GM21360 (cell line): ENCODE measurements around the gene PIAS1.

Source experiments
- ATAC-seq: cut with Tn5 transposase; IDR thresholded peaks from one replicate; pipeline ENCODE4 v1.9.1; 2021; ENCODE audit warnings: mild to moderate bottlenecking, moderate library complexity; ENCODE audit not compliant: unreplicated experiment

The PIAS1 gene

DNA sequence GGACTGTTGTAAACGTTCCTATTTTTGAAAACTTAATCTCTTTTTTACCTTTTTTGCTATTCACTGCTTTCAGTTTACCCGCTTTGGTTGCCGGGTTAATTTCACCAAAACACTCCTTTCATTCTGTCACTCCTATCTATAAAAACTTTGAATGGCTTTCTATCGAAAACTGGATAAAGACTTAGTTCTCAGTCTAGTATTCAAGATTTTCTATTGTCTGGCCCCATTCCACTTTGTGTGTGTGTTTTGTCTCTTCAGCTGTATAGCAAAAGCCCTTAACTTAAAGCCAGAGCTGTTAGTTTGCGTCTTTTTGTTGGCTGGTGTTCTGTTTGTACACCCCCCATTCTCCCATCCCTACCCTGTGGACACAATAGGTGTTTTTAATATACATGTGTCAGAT, 7.5 kb downstream of the PIAS1 start:
- no peak for ATAC-seq

DNA sequence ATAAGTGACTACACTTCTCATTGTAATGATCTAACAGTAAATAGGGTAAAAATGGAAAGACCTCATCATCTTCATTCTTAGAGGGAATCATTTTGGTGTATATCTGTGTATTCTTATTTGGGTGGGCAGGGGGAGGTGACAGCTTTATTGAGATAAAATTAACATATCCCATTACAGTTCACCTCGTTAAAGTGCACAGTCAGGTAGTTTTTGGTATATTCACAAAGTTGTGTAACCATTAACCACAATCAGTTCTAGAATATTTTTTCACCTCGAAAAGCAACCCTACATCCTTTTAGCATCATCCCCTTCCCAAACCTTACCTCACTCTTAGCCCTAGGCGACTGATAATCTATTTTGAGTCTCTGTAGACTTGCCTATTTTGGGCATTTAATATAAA, 8.1 kb downstream of the PIAS1 start:
- no peak for ATAC-seq

DNA sequence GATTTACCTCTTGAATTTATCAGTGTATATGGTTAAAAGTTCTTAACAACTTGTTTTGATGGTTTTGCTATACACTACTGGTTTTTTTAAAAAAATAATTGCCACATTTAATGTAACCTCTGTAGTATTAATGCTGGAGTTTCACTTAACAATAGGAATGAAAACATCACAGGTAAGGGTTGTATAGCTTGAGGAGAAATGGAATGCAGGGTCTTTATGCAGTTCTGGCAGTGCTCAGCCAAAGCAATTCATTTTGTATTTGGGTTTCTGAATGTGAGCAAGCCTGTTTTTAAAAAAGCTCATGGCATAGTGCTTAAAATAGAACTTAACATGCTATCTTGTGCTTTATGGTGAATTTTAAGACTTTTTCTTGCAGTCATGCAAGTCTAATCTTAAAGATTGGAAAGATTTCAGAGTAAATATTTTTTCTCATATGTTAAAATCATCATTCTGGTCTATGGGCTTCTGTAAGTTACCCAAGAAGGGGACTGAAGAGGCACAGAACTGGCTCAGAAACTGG, 8.9 kb downstream of the PIAS1 start:
- ATAC-seq: no peak

DNA sequence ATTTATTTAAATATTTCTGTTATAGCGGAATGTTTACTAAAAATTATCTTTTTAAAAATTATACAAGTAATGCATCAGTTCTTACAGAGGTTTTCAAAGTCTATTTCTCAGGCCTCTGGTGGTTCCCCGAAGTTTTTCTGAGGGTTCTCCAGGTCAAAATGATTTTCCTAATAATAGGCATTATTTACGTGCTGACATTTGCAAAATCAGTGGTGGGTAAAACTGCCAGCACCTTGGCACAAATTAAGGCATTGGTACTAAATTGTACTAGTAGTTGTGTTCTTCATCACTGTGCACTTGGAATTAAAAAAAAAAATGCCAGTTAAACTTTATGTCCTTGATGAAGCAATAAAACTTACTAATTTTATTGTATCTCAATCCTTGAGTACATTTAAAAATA, 9.5 kb downstream of the PIAS1 start:
- ATAC-seq: no peak

DNA sequence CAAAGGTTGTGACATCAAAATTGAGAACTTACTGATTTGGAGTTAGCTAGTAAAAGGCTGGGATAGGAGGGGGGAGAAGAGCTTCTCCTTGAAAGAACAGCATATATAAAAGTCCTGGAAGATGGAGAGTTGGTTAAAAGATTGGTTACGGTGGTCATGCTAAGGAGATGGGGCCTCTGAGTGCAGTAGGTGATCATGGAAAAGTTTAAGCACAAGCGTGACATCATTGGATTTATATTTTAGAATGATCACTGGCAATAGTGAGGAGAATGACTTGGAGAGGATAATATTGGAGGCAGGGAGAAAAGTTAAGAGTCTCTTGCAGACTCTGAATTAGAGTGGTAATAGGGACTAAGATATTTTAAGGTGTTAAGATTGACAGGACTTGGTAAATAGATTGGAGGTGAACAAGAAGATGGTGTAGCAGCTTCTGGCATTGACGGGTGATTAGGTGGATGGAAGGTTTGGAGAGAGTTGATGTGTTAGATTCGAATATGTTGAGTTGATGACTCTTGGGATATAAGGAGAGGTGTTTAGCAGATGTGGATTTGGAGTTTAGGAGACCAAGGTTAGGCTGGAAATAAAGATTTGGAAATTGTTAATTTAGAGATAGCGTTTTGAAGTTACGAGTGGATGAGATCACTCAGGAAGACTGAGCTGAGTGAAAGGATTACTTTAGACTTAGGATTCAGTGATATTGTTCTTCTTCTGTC, 19.6 kb downstream of the PIAS1 start:
- no peak for ATAC-seq

DNA sequence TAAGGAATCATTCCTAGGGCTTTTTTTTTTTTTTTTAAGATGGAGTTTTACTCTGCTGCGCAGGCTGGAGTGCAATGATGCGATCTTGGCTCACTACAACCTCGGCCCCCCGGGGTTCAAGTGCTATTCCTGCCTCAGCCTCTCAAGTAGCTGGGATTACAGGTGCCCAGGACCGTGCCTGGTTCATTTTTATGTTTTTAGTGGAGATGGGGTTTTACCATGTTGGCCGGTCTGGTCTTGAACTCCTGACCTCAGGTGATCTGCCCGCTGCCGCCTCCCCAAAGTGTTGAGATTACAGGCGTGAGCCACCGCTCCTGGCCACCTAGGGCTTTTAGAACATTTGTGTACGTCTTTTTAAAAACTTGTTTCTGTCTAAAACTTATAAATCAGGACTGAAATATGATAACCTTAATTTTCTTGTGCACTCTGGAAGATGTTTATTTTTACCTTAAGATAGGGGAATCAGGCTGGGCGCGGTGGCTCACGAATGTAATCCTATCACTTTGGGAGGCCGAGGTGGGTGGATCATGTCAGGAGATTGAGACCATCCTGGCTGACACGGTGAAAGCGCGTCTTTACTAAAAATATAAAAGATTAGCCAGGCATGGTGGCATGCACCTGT, 21.8 kb downstream of the PIAS1 start:
- ATAC-seq: no peak

DNA sequence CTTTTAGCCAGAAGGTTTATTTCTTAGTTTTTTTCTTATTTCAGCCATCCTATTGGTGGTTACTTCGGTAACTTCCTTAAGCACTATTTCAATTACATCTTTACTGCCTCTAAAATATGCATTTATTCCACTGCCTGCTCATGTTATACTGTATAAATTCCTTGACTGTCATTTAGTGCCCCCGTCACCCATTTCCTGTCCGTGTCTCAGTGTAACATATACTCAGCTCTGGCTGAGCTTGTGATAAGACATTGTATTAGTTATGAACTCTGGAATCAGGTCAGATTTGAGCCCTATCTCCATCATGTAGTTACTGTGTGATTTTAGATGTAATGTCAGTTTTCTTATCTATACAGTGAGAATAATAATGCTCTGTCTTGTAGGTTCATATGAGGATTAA, 24.2 kb downstream of the PIAS1 start:
- no peak for ATAC-seq

DNA sequence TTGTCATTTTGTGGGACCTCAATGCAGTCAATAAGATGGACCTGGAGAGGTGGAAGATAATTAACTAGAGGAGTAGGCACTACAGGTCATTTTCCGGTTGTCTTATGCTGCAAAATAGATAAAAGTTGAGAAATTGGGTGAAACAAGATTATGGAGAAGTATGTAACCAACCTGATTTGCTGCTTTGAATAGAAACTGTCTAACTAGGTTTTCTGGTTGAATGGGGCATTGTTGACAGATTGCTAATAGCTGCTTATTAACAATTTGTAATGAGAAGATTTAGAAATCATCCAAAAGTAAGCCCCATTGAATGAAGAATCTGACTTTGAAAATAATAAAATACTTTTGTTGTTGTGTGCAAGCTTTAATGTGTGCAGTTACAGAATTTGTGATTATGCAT, 26.2 kb downstream of the PIAS1 start:
- ATAC-seq: no peak

DNA sequence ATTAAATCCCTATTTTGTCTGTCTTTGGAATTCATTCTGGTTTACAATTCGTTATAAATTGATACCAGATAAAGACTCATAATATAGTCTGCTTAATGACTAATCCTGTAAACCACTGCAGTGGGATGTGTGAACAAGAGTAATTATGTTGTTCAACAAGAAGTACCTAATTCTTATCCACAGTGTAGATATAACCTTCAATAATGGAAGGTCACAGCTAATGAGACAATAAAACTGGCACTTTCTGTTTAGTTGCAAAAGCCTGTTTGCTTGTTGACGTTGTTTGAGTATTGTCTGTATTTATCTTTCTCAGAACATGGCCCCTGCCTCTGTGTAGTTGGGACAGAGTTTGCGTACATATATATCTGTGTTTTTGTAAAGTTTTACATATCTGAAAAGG, 26.7 kb downstream of the PIAS1 start:
- no peak for ATAC-seq

DNA sequence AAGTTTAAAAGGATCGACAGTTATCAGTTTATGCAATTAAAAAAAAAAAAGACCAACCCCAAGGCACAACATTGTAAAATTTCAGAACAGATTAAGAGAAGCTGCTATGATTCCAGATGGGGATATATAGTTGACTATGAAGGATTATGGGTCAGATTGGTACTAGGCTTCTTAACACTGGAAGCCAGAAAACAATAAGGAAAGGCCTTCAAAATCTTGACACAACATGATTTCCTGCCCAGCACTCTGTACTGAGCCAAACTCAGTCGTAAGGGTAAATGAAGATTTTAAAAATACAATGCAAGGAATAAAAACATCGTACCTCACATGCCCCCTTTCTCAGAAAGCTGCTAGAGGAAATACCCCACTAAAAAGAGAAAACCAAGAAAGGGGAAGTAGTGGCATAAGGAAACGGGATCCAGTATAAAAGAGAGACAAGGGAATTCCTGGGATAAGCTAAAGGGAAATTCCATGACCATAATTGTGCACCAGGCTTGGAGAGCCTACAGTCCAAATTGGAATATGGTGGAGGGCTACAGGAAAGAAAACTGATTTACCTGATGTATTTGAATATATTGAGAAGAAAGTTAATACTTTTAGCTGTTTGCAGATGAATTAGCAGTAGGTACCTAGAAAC, 27.9 kb downstream of the PIAS1 start:
- ATAC-seq: no peak

DNA sequence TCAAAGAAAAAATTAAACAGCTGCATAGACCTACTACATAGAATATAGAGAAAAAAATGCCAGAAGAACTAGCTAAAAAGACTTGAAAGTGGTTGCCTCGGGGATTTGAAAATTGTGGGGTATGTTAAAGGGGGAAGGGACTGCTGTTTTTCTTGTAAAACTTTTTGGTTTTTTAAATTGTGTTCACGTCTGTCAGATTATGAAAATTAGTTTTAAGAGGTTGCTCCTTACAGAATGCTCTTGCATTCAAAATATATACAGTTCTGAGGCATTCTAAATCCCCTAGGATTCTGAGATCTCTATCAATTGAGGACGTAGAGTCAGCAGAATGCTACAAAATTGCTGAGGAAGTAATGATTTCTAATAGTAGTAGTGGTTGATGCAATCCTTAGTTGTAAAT, 28.6 kb downstream of the PIAS1 start:
- no peak for ATAC-seq

DNA sequence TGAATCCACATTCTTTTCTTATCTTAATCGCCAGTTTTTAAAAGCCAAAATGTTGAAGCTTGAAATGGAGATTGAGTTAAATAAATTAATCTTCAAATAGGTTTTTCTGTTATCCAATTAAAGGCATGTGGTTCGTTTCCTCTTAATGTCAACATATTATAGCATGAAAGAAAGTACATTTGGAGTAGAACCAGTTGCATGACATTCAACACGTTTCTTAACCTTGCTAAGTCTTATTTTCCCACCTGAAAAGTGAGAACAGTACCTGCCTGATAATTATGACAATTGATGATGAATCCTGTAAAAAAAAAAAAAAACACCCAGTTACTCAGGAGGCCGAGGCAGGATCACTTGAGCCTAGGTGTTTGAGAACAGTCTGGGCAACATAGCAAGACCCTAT, 29.3 kb downstream of the PIAS1 start:
- no peak for ATAC-seq

DNA sequence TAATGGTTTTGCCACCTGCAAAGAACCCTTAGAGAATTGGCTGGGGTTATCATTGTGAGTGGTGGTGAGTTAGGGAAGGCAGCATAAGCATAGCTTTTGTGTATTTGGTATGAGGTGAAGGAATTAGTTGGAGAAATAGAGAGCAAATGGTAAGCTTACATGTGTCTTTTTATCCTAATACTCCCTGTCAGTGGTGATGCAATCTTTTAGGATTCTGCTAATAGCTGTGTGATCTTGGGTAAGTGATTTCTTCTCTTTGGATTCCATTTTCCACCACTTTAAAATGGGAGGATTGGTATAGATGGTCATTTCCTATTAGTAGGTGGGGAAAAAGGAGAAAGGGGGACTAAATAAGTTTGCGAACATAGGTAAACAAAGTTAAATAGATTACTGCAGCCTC, 30.9 kb downstream of the PIAS1 start:
- no peak for ATAC-seq

DNA sequence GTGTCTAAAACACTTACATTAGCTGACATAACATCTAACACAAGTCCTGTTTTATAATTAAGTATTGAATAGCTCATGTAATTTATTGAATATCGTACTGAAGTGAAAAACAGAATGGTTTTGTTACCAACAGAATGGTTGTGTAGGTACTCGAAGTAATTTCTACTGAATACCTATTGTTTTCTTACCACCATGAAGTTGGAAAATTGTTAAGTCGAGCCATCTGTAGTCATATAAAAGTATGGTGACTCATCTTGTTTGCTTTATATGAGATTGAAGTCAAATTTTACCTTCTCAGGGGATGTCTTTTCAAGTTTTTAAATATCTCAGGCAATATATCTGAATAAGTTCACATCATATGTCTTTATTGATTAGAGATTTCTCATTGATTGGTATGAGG, 37.6 kb downstream of the PIAS1 start:
- no peak for ATAC-seq

DNA sequence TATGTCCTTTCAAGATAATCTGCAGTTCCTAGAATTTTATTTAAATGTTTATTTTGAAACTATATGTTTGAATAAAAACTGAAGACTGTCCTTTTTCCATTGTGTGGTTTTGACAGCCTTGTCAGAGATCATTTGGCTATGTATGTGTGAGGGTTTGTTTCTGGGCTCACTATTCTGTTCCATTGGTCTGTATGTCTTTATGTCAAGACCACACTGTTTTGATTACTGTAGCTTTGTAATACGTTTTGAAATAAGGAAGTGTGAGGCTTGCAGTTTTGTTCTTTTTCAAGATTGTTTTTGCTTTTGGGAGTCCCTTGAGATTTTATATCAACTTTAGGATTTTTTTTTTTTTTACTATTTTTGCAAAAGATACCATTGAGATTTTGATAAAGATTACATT, 42.0 kb downstream of the PIAS1 start:
- ATAC-seq: no peak

DNA sequence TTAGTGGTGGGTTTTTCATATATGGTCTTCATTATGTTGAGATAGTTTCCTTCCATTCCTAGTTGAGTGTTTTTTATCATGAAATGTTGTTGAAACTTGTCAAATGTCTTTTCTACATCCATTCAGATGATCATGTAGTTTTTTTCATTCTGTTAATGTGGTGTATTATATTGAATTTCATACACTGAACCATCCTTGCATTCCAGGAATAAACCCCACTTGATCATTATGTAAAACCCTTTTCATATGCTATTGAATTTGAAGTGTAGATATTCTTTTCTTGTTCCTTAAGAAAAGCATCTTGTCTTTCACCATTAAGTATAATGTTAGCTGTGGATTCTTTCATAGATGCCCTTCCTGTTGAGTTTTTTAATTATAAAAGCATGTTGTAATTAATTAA, 42.9 kb downstream of the PIAS1 start:
- ATAC-seq: no peak

DNA sequence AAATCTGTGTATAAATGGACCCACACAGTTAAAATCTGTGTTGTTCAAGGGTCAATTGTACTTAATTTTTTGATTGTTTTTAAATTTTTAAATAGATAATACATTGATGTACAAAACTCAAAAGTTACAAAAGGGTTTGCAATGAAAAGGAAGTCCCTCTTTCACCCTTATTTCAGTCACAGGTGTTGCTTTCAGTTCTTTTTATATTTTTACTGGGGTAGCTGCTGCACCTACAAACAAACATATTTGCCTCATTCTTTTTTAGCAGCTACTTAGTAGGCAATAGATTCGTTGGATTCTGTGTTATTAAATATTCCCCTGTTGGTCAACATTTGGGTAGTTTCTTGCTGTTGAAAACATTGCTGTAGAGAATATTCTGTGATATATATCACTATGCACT, 44.4 kb downstream of the PIAS1 start:
- ATAC-seq: no peak

DNA sequence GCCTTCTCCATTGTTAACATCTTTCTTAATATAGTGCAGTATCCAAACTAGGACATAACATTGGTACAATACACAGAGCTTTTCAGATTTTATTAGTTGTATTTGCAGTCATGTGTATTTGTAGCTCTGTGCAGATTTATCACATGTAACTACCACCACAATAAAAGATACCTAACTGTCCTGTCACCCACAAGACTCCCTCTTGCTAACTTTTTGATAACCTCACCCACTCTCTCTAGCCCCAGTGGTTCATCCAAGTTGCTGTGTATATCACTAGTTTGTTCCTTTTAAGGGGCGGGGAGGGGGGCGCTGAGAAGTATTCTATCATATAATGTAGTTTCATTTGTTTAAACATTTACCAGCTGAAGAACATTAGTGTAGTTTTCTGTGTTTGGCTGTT, 46.1 kb downstream of the PIAS1 start:
- ATAC-seq: no peak

DNA sequence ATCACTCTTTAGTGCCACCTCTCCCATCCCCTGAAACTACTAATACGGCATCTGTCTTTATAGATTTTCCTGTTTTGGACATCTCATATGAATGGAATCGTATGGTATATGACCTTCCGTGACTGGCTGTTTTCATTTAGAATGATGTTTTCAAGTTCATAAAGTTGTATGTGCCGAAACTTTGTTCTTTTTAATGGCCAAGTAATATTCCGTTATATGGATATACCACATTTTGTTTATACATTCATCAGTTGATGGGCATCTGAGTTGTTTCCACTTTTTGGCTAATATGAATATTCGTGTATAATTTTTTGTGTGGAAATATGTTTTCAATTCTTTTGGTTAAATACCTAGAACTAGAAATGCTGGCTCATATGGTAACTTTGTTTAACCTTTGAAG, 49.5 kb downstream of the PIAS1 start:
- ATAC-seq: no peak

DNA sequence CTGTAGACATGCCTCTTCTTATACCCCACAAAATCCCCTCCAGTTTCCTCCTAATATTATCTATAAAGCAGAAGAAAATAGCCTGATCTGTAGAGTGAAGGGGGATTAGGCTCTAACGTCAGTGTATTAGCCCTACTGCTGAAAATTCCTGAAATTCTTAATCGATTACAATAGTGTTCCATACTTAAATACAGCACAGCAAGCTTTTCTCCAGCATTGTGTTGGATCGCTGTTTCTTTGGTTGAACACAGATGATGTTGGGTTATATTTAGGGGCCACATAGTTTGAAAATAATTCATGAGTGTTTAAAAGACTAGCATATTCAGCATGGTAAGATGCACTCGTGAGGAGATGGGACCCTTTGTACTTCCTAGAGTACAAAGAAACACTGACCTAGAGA, 52.5 kb downstream of the PIAS1 start:
- ATAC-seq: no peak

DNA sequence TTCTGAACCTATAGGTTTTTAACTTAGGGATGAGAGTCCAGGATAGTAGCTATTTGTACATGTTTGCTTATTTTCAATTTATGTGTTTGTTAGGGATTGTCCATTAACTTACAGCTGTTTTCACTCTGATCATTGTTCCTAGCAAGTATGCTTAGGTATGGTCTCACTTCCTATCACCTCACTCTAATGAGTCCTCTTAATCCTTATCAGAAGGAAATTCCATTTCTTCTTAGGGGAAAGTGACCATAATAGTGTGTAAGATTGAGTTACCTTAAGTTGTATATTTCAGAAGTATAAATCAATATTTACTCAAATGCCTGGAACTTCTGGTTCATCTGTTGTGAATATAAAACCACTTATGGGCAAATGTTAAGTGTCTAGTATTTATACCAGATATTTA, 53.0 kb downstream of the PIAS1 start:
- ATAC-seq: no peak

DNA sequence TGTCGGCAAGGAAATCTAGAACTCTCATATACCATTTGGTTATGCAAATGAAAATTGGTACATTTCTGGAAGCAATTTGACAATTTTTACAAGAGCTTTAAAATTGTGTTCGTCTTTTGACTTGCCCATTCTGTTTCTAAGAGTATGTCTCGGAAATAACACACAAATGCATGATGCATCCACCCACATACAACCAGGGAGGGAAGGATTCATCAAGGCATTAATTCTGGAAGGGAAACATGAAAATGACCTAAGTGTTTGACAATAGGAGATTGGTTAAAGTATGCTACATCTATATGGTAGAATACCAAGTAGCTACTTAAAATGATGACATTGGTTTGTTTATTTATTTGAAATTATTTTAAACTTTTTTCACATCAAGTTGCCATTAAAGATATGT, 58.6 kb downstream of the PIAS1 start:
- ATAC-seq: no peak
